WTC11 (cell line): ENCODE measurements around the gene CD72. TPM values are rescaled to one million over a fixed set of nuclear protein-coding genes. Genes with fewer than 3 reads are reported as not detected.

ENCODE experiments used
- ATAC-seq: fragments of 200-7000 bp; cut with Tn5 transposase; 2 replicates; pipeline ENCODE4 v1.10.0; 2021; ENCODE audit warnings: mild to moderate bottlenecking, moderate library complexity
- CTCF ChIA-PET: fragments of 300-600 bp; sonication (Branson Sonifier 250); formaldehyde crosslinking; loops from one replicate; lab custom pipeline; 2021; ENCODE audit warnings: antibody characterized with exemption; lab: Charles Lee
- POLR2A ChIA-PET: fragments of 350-600 bp; sonication (Branson Sonifier 250); formaldehyde crosslinking; loops from one replicate; lab custom pipeline; 2021; ENCODE audit warnings: antibody characterized with exemption; lab: Charles Lee
- DNase-seq: peaks from one replicate; pipeline ENCODE4 v3.0.0; 2021; ENCODE audit warnings: low spot score
- H3K27ac Mint-ChIP-seq: 2 replicates; pipeline ENCODE4 v1.8.0; 2021; ENCODE audit warnings: mixed read lengths
- H3K27me3 Mint-ChIP-seq: 2 replicates; pipeline ENCODE4 v1.8.0; 2021; ENCODE audit warnings: low read depth, mild to moderate bottlenecking, moderate library complexity, mixed read lengths
- H3K36me3 Mint-ChIP-seq: 2 replicates; pipeline ENCODE4 v1.8.0; 2021; ENCODE audit warnings: mixed read lengths
- H3K4me1 Mint-ChIP-seq: 2 replicates; pipeline ENCODE4 v1.8.0; 2022; ENCODE audit warnings: mixed read lengths
- H3K4me3 Mint-ChIP-seq: 2 replicates; pipeline ENCODE4 v1.8.0; 2021; ENCODE audit warnings: mild to moderate bottlenecking, moderate library complexity, mixed read lengths
- H3K9me3 Mint-ChIP-seq: 2 replicates; pipeline ENCODE4 v1.8.0; 2021; ENCODE audit warnings: mixed read lengths
- ATF1 ChIP-seq: sonication (generic); formaldehyde crosslinking; IDR thresholded peaks from 2 replicates; pipeline ENCODE4 v1.8.1; 2023; ENCODE audit warnings: mild to moderate bottlenecking, moderate library complexity, missing genetic modification reagents
- CREM ChIP-seq: sonication (generic); formaldehyde crosslinking; IDR thresholded peaks from 2 replicates; pipeline ENCODE4 v1.8.1; 2022; ENCODE audit warnings: mild to moderate bottlenecking, missing genetic modification reagents, moderate library complexity
- CTCF ChIP-seq: fragments of 200-600 bp; IDR thresholded peaks from 2 replicates; pipeline ENCODE4 v1.8.0; 2022; ENCODE audit warnings: antibody characterized with exemption
- E2F1 ChIP-seq: sonication (generic); formaldehyde crosslinking; IDR thresholded peaks from 2 replicates; pipeline ENCODE4 v1.8.0; 2022; ENCODE audit warnings: mild to moderate bottlenecking, missing genetic modification reagents
- GRHL2 ChIP-seq: fragments of 250-450 bp; sonication (Bioruptor Pico); IDR thresholded peaks from 2 replicates; pipeline ENCODE4 v1.8.0; 2022; ENCODE audit warnings: mild to moderate bottlenecking, moderate library complexity; ENCODE audit not compliant: insufficient replicate concordance, severe bottlenecking
- IRF2 ChIP-seq: sonication (generic); formaldehyde crosslinking; IDR thresholded peaks from 2 replicates; pipeline ENCODE4 v1.8.0; 2022; ENCODE audit warnings: low read depth, missing genetic modification reagents, borderline replicate concordance
- MLX ChIP-seq: sonication (generic); formaldehyde crosslinking; IDR thresholded peaks from 2 replicates; pipeline ENCODE4 v1.8.1; 2023; ENCODE audit warnings: mild to moderate bottlenecking, missing genetic modification reagents, moderate library complexity
- SOX15 ChIP-seq: fragments of 250-450 bp; sonication (Bioruptor Pico); IDR thresholded peaks from 2 replicates; pipeline ENCODE4 v1.9.0; 2021; ENCODE audit warnings: mild to moderate bottlenecking
- SP1 ChIP-seq: sonication (generic); formaldehyde crosslinking; conservative IDR thresholded peaks from 2 replicates; pipeline ENCODE4 v1.8.1; 2022; ENCODE audit warnings: missing genetic modification reagents
- ZMAT4 ChIP-seq: fragments of 250-450 bp; sonication (Bioruptor Pico); IDR thresholded peaks from 2 replicates; pipeline ENCODE4 v1.9.0; 2021; ENCODE audit warnings: mild to moderate bottlenecking
- ZNF232 ChIP-seq: sonication (generic); formaldehyde crosslinking; IDR thresholded peaks from 2 replicates; pipeline ENCODE4 v1.8.0; 2022; ENCODE audit warnings: mild to moderate bottlenecking, missing genetic modification reagents
- ZNF671 ChIP-seq: fragments of 250-450 bp; sonication (Bioruptor Pico); IDR thresholded peaks from 2 replicates; pipeline ENCODE4 v1.8.0; 2021; ENCODE audit warnings: mild to moderate bottlenecking
- total RNA-seq: library from RNA; stranded (reverse); gene quantifications from 3 replicates; pipeline ENCODE4 v1.2.3, GENCODE V29; 2021
- TF ChIP-seq, protein P1 (sequence below): sonication (generic); formaldehyde crosslinking; IDR thresholded peaks from 2 replicates; pipeline ENCODE4 v1.8.1; 2022; ENCODE audit warnings: low read depth, missing genetic modification reagents, borderline replicate concordance
- TF ChIP-seq, protein P2 (sequence below): fragments of 250-450 bp; sonication (Bioruptor Pico); IDR thresholded peaks from 2 replicates; pipeline ENCODE4 v1.9.0; 2021; ENCODE audit warnings: mild to moderate bottlenecking
- TF ChIP-seq, protein P3 (sequence below): sonication (generic); formaldehyde crosslinking; IDR thresholded peaks from 2 replicates; pipeline ENCODE4 v1.8.1; 2023; ENCODE audit warnings: mild to moderate bottlenecking, moderate library complexity, missing genetic modification reagents
- TF ChIP-seq, protein P4 (sequence below): fragments of 250-450 bp; sonication (Bioruptor Pico); conservative IDR thresholded peaks from 2 replicates; pipeline ENCODE4 v1.9.0; 2021; ENCODE audit warnings: mild to moderate bottlenecking
- TF ChIP-seq, protein P5 (sequence below): fragments of 250-450 bp; sonication (Bioruptor Pico); IDR thresholded peaks from 2 replicates; pipeline ENCODE4 v1.8.0; 2021; ENCODE audit warnings: mild to moderate bottlenecking

The CD72 gene
- total RNA-seq, 1 experiment from 2014 or later, result 2.9 TPM

DNA sequence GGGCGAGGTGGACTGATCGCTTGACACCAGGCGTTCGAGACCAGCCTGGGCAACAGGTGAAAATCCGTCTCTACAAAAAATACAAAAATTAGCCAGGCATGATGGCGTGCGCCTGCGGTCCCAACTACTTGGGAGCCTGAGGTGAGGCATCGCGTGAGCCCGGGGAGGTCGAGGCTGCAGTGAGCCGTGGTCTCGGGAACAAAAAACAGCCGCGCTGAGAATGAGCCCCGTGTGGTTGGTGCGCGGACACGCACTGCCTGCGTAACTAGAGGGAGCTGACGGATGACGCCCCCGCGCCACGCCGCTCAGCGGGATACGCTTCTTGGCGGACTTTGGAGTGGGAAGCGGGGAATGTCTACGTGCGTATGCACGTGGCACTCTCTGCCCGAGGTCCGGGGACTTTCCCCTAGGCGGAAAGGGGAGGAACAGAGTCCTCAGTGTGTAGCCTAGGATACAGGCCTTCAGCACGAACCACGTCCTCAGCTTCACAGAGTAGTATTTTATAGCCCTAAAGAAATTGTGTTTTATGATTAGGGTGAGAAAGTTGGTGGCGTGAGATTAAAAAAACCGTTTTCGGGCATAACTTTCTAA lies 39.4 kb upstream of the CD72 start, which contains the start of gene RMRP (continued):
- TF ChIP-seq E2F1 (CRISPR knock-in tag) (peak; percentile 93), SOX15 (CRISPR knock-in tag) (no peak), ZNF671 (CRISPR knock-in tag) (no peak), MLX (CRISPR knock-in tag) (0 out of 2 replicates have a peak, but pooled peaks have one; percentile 92), SP1 (CRISPR knock-in tag) (peak; percentile 86), ATF1 (CRISPR knock-in tag) (peak; percentile 94), ZNF232 (CRISPR knock-in tag) (no peak; the same call in 1 of the 2 replicates), CREM (CRISPR knock-in tag) (peak; percentile 87)
- TF ChIP-seq, protein P1, sequence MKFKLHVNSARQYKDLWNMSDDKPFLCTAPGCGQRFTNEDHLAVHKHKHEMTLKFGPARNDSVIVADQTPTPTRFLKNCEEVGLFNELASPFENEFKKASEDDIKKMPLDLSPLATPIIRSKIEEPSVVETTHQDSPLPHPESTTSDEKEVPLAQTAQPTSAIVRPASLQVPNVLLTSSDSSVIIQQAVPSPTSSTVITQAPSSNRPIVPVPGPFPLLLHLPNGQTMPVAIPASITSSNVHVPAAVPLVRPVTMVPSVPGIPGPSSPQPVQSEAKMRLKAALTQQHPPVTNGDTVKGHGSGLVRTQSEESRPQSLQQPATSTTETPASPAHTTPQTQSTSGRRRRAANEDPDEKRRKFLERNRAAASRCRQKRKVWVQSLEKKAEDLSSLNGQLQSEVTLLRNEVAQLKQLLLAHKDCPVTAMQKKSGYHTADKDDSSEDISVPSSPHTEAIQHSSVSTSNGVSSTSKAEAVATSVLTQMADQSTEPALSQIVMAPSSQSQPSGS (CRISPR knock-in tag), result no peak
- TF ChIP-seq, protein P2, sequence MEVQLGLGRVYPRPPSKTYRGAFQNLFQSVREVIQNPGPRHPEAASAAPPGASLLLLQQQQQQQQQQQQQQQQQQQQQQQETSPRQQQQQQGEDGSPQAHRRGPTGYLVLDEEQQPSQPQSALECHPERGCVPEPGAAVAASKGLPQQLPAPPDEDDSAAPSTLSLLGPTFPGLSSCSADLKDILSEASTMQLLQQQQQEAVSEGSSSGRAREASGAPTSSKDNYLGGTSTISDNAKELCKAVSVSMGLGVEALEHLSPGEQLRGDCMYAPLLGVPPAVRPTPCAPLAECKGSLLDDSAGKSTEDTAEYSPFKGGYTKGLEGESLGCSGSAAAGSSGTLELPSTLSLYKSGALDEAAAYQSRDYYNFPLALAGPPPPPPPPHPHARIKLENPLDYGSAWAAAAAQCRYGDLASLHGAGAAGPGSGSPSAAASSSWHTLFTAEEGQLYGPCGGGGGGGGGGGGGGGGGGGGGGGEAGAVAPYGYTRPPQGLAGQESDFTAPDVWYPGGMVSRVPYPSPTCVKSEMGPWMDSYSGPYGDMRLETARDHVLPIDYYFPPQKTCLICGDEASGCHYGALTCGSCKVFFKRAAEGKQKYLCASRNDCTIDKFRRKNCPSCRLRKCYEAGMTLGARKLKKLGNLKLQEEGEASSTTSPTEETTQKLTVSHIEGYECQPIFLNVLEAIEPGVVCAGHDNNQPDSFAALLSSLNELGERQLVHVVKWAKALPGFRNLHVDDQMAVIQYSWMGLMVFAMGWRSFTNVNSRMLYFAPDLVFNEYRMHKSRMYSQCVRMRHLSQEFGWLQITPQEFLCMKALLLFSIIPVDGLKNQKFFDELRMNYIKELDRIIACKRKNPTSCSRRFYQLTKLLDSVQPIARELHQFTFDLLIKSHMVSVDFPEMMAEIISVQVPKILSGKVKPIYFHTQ (CRISPR knock-in tag), result no peak
- TF ChIP-seq, protein P3, sequence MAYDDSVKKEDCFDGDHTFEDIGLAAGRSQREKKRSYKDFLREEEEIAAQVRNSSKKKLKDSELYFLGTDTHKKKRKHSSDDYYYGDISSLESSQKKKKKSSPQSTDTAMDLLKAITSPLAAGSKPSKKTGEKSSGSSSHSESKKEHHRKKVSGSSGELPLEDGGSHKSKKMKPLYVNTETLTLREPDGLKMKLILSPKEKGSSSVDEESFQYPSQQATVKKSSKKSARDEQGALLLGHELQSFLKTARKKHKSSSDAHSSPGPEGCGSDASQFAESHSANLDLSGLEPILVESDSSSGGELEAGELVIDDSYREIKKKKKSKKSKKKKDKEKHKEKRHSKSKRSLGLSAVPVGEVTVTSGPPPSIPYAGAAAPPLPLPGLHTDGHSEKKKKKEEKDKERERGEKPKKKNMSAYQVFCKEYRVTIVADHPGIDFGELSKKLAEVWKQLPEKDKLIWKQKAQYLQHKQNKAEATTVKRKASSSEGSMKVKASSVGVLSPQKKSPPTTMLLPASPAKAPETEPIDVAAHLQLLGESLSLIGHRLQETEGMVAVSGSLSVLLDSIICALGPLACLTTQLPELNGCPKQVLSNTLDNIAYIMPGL, result peak; percentile 74; the same call in 1 of the 2 replicates
- TF ChIP-seq, protein P4, sequence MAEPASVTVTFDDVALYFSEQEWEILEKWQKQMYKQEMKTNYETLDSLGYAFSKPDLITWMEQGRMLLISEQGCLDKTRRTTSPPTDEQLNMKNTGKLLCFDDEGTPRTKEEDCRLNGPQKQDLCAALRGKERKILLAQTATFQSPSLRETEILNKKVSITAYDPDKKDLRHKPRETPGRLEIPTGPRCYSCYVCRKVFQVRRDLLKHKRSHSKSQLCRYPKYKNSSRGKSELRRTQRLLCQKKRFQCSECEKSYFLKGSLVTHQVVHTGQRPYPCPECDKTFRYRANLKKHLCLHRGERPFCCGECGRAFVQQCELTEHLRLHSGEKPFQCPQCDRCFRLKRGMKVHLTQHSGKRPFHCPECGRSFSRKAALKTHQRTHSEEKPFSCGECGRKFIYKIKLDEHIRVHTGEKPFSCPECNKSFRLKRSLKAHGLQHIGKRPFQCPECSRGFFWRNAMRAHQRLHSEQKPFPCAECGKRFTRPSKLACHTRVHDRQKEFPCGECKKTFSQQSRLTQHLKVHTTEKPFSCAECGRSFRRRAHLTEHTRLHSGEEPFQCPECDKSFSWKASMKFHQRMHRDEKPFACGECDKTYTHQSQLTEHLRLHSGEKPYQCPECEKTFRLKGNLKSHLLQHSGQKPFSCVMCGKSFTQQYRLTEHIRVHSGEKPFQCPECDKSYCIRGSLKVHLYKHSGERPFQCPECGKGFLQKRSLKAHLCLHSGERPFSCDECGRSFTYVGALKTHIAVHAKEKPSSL (CRISPR knock-in tag), result no peak

DNA sequence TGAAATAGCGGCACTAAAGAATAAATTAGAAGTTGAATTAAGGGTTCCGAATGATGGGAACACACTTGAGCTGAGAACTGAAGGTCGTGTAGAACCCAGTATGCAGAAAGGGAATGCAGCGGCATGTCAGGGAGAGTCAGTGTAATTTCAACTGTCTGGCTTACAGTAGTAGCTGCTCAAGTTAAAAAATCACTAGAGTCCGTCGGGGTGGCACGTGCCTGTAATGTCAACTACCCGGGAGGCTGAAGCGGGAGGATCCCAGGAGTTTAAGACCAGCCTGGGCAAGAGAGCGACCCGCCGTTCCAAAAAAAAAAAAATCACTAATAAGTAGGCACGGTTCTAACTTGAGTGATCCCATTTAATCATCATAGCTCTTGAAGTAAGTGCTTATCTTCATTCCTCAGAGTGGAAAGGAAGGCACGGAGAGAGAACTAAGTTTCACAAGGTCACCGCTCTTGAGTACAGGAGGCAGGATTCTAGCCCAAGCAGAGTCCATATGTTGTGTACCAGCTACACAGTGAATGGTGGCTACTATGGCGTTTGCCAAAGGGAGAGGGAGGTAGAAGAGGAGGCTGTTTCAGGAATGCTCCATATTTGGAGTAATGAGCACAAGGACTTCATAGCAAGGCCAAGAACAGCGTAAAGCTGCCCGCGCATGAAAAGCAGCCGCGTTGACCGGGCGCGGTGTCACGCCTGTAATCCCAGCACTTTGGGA lies 38.8 kb upstream of the CD72 start:
- no peaks in the 10 kb centered on the region for H3K9me3 Mint-ChIP-seq
- H3K4me1 Mint-ChIP-seq, result peaks cover 18% of the 10 kb centered on the region
- H3K27ac Mint-ChIP-seq, result peak overlapping the region; percentile 100
- peak overlapping the region; percentile 73 for H3K4me3 Mint-ChIP-seq
- ATAC-seq, result no peak
- peaks cover 24% of the 10 kb centered on the region for H3K36me3 Mint-ChIP-seq
- POLR2A ChIA-PET, result interaction anchor here (0.7 to 6.8 kb wide), 6 partner anchors 10 to 100 kb away, joined by 3 to 38 read pairs (median 4); partner anchors contain the start of genes TLN1 and TPM2
- CTCF ChIA-PET, result interaction anchor here (0.6 to 10.2 kb wide), 19 partner anchors 8 to 261 kb away, joined by 3 to 127 read pairs (median 6); partner anchors contain the start of genes ARHGEF39, CREB3, TESK1 and TLN1
- peaks cover 23% of the 10 kb centered on the region for H3K27me3 Mint-ChIP-seq
- DNase-seq, result no peak
- TF ChIP-seq GRHL2 (CRISPR knock-in tag) (no peak), IRF2 (CRISPR knock-in tag) (no peak), MLX (CRISPR knock-in tag) (no peak), CTCF (no peak), ZMAT4 (CRISPR knock-in tag) (no peak)
- TF ChIP-seq, protein P5, sequence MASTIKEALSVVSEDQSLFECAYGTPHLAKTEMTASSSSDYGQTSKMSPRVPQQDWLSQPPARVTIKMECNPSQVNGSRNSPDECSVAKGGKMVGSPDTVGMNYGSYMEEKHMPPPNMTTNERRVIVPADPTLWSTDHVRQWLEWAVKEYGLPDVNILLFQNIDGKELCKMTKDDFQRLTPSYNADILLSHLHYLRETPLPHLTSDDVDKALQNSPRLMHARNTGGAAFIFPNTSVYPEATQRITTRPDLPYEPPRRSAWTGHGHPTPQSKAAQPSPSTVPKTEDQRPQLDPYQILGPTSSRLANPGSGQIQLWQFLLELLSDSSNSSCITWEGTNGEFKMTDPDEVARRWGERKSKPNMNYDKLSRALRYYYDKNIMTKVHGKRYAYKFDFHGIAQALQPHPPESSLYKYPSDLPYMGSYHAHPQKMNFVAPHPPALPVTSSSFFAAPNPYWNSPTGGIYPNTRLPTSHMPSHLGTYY (CRISPR knock-in tag), result no peak
